DND-41 (cell line): ENCODE data around the gene PIM1.

Source experiments
- EZH2 ChIP-seq: IDR thresholded peaks from 3 replicates; pipeline ENCODE4 v1.6.1; 2012; ENCODE audit warnings: borderline replicate concordance, low read depth, mild to moderate bottlenecking, moderate library complexity, low read length, inconsistent platforms; ENCODE audit not compliant: severe bottlenecking
- TF ChIP-seq, protein P1 (sequence below): IDR thresholded peaks from 2 replicates; pipeline ENCODE4 v1.5.1; 2012; ENCODE audit warnings: borderline replicate concordance, low read length, moderate library complexity, mild to moderate bottlenecking; ENCODE audit not compliant: poor library complexity, severe bottlenecking; ENCODE audit errors: extremely low read depth

DNA sequence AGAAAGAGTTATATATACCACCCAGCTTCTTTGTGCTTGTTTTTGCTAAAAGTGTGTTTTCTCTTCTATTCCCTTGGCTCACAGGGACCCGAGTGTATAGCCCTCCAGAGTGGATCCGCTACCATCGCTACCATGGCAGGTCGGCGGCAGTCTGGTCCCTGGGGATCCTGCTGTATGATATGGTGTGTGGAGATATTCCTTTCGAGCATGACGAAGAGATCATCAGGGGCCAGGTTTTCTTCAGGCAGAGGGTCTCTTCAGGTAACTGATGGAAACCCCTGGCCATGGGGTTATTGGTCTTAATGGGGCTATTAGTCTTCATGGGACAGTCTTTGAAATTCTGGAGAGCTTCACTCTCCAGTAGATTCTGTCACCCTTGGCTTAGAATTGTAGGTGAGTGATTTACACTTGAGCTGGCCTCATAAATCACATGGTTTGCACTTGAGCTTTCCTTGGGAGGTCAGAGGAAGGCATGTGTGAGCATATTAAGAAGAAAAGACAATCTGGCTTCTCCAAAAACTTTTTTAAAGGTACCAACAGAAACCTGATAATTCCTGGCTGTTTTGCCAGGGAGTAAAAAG, 3.0 kb downstream of the PIM1 start:
- TF ChIP-seq, protein P1, sequence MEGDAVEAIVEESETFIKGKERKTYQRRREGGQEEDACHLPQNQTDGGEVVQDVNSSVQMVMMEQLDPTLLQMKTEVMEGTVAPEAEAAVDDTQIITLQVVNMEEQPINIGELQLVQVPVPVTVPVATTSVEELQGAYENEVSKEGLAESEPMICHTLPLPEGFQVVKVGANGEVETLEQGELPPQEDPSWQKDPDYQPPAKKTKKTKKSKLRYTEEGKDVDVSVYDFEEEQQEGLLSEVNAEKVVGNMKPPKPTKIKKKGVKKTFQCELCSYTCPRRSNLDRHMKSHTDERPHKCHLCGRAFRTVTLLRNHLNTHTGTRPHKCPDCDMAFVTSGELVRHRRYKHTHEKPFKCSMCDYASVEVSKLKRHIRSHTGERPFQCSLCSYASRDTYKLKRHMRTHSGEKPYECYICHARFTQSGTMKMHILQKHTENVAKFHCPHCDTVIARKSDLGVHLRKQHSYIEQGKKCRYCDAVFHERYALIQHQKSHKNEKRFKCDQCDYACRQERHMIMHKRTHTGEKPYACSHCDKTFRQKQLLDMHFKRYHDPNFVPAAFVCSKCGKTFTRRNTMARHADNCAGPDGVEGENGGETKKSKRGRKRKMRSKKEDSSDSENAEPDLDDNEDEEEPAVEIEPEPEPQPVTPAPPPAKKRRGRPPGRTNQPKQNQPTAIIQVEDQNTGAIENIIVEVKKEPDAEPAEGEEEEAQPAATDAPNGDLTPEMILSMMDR: peak; percentile 2
- TF ChIP-seq EZH2: no peak
